Measurements from ENCODE around the gene GSTCD. TPM values are rescaled to one million over a fixed set of nuclear protein-coding genes. Genes with fewer than 3 reads are reported as not detected.

GSTCD gene
- total RNA-seq, 6 donors from 2014 or later, result 6.0 to 9.9 (median 8.0) TPM

DNA sequence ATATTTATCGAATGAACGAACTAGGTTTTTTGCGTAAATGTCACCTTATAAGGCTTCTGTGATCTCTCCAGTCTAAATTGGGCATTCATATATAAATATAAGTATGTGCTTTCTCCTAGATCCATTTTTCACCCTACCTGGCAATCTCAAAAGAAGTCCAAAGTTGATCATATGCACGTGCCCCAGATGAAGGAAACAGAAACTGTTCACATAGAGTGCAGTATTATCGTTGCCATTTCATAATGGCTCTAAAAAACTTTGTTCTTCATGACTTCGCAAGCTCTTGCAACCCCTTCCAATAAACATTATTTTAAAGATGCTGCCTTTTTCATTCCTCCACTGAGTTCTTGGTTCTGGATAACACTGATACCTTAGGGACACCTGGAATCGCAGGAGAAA is 803 bp upstream of the GSTCD start:
- peaks cover 0 to 4% (median 0%) of the 10 kb centered on the region in 4 donors for H3K9me3 ChIP-seq
- TF ChIP-seq POLR2AphosphoS5 (IDR thresholded peaks at IDR 0.05) (no peak), CTCF (IDR thresholded peaks at IDR 0.05) (no peak), EP300 (IDR thresholded peaks at IDR 0.05) (no peak), POLR2A (IDR thresholded peaks at IDR 0.05) (no peak)
- H3K27me3 ChIP-seq, result no peaks in the 10 kb centered on the region
- ATAC-seq (ENCODE audit: low FRiP score in 2 of 2) (no peak), DNase-seq (no peak)
- WGBS, 2 donors, result 20 to 24% methylated on average over 7 of the region's 7 CpGs
- H3K4me1 ChIP-seq, result peaks cover 18 to 27% (median 22%) of the 10 kb centered on the region in 4 donors
- H3K36me3 ChIP-seq, result peaks cover 0 to 4% (median 0%) of the 10 kb centered on the region in 4 donors
- peak overlapping the region; percentile 75 to 97 (median 87) for H3K4me3 ChIP-seq
- peak overlapping the region; percentile 87 to 93 (median 91) for H3K27ac ChIP-seq

DNA sequence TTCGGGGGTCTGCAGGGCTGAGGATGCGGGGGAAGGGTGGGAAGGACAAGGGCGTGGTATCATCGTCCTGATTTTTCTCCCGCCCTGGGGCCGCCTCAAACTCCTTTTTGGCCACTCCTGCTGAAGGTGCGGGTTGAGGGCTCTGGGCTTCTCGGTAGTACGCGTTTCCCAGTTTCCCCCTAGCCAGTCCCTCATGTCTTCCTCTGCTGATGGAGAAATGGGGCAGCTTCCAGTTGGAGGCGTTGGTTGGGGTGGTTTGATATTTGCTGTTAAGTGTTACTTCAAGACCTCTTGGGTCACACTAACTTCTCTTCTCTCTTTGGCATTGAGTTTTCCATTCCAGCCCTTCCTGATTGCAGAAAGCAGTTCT is 482 bp downstream of the GSTCD start:
- peak overlapping the region; percentile 75 to 97 (median 87) for H3K4me3 ChIP-seq
- 0% methylated on average over 5 to 11 of the region's 11 CpGs for WGBS, 2 donors
- H3K4me1 ChIP-seq, result peaks cover 18 to 27% (median 22%) of the 10 kb centered on the region in 4 donors
- DNase-seq (no peak), ATAC-seq (ENCODE audit: low FRiP score in 2 of 2) (peak in 1 of 2 donors; percentile 54)
- no peaks in the 10 kb centered on the region for H3K36me3 ChIP-seq
- TF ChIP-seq POLR2AphosphoS5 (IDR thresholded peaks at IDR 0.05) (no peak), POLR2A (IDR thresholded peaks at IDR 0.05) (no peak), EP300 (IDR thresholded peaks at IDR 0.05) (no peak)
- no peaks in the 10 kb centered on the region for H3K27me3 ChIP-seq
- peak overlapping the region; percentile 87 to 93 (median 91) for H3K27ac ChIP-seq
- H3K9me3 ChIP-seq, result peaks cover 0 to 4% (median 0%) of the 10 kb centered on the region in 4 donors

GRCh38 chr4:105710012-105710600 is 1.5 kb downstream of the GSTCD start:
- no peaks in the 10 kb centered on the region for H3K27me3 ChIP-seq
- no peaks in the 10 kb centered on the region for H3K36me3 ChIP-seq
- H3K4me3 ChIP-seq, result peak overlapping the region in 1 of 4 donors; percentile 82
- H3K9me3 ChIP-seq, result peaks cover 0 to 4% (median 0%) of the 10 kb centered on the region in 4 donors
- peak in 1 of 2 donors; percentile 3 for DNase-seq
- no peak overlapping the region for H3K27ac ChIP-seq
- 79 to 88% methylated on average over 16 of the region's 16 CpGs for WGBS, 2 donors
- ATAC-seq (ENCODE audit: low FRiP score in 2 of 2), result no peak
- H3K4me1 ChIP-seq, result peaks cover 18 to 27% (median 22%) of the 10 kb centered on the region in 4 donors
- TF ChIP-seq EP300 (IDR thresholded peaks at IDR 0.05) (no peak), POLR2AphosphoS5 (IDR thresholded peaks at IDR 0.05) (no peak), POLR2A (IDR thresholded peaks at IDR 0.05) (no peak), CTCF (IDR thresholded peaks at IDR 0.05) (no peak)

DNA sequence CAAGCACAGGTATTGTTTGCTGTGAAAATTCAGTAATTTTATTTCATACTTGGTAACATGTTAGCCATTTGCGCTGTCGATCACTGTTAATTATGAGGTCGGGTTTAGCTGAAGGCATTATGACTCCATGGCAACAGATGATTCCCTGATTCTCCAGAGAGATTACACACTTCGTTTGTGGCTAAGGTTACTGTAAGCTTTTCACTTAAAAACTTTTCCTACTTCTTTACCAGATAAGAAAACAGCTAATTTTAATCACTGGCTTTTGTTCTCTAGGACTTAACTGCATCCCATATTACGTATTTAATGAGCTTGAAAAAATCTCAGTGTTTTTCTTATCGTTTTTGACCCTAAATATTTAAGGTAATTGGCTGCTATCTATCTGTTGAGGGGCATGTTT is 2.1 kb downstream of the GSTCD start:
- H3K27ac ChIP-seq, result no peak overlapping the region
- TF ChIP-seq POLR2AphosphoS5 (IDR thresholded peaks at IDR 0.05) (no peak), EP300 (IDR thresholded peaks at IDR 0.05) (no peak), POLR2A (IDR thresholded peaks at IDR 0.05) (no peak), CTCF (IDR thresholded peaks at IDR 0.05) (no peak)
- WGBS, 2 donors, result 80 to 82% methylated on average over 6 of the region's 6 CpGs
- H3K27me3 ChIP-seq, result no peaks in the 10 kb centered on the region
- peaks cover 0 to 4% (median 0%) of the 10 kb centered on the region in 4 donors for H3K9me3 ChIP-seq
- ATAC-seq (ENCODE audit: low FRiP score in 2 of 2), result no peak
- DNase-seq, result no peak
- no peak overlapping the region for H3K4me3 ChIP-seq
- H3K36me3 ChIP-seq, result no peaks in the 10 kb centered on the region
- H3K4me1 ChIP-seq, result peaks cover 18 to 27% (median 24%) of the 10 kb centered on the region in 4 donors

GRCh38 chr4:105712766-105713165 is 4.2 kb downstream of the GSTCD start:
- Histone ChIP-seq H3K36me3 (no peaks in the 10 kb centered on the region), H3K9me3 (peaks cover 0 to 4% (median 0%) of the 10 kb centered on the region in 4 donors), H3K27me3 (no peaks in the 10 kb centered on the region), H3K4me1 (peaks cover 7 to 15% (median 12%) of the 10 kb centered on the region in 4 donors), H3K4me3 (no peak overlapping the region), H3K27ac (no peak overlapping the region)
- 80 to 83% methylated on average over 2 of the region's 2 CpGs for WGBS, 2 donors
- TF ChIP-seq CTCF (IDR thresholded peaks at IDR 0.05), result no peak
- TF ChIP-seq POLR2A (IDR thresholded peaks at IDR 0.05), result no peak
- no peak for TF ChIP-seq EP300 (IDR thresholded peaks at IDR 0.05)
- no peak for TF ChIP-seq POLR2AphosphoS5 (IDR thresholded peaks at IDR 0.05)
- DNase-seq (no peak), ATAC-seq (ENCODE audit: low FRiP score in 2 of 2) (no peak)

Data from upper lobe of left lung (tissue), 6 donors.